ENCODE measurements around the gene KRTAP10-2. TPM values are rescaled to one million over a fixed set of nuclear protein-coding genes. Genes with fewer than 3 reads are reported as not detected.
A peak's percentile ranks its signal among the peaks of the same experiment; 100 is the strongest.
"Not testable (repeated sequence)": the region's sequence is repeated elsewhere in the genome, so short reads cannot be mapped to it uniquely, and the experiment has no call there.

KRTAP10-2 gene
- total and polyA plus RNA-seq, 8 donors: 0.24 TPM; not detected in 7

- no peak for TF ChIP-seq CTCF (IDR thresholded peaks at IDR 0.05)
- ATAC-seq (no peak), DNase-seq (peak in 1 of 4 donors; percentile 73)
- Histone ChIP-seq H3K36me3 (no peaks in the 10 kb centered on the region), H3K9me3 (no peaks in the 10 kb centered on the region), H3K4me1 (peaks cover 0 to 8% of the 10 kb centered on the region in 2 donors), H3K4me3 (no peak overlapping the region), H3K27me3 (peaks cover 0 to 60% of the 10 kb centered on the region in 2 donors), H3K27ac (no peak overlapping the region)
- intact Hi-C loops (cut with DNase I): no loop called here
These were observed 44.7 kb downstream of the KRTAP10-2 start for GRCh38 chr21:44506279-44507255.

- H3K27me3 ChIP-seq: peaks cover 0 to 54% of the 10 kb centered on the region in 2 donors
- intact Hi-C loops (cut with DNase I): no loop called here
- TF ChIP-seq CTCF (IDR thresholded peaks at IDR 0.05): no peak
- DNase-seq: no peak
- H3K4me3 ChIP-seq: no peak overlapping the region
- H3K4me1 ChIP-seq: peaks cover 0 to 5% of the 10 kb centered on the region in 2 donors
- no peak overlapping the region for H3K27ac ChIP-seq
- ATAC-seq: no peak
- no peaks in the 10 kb centered on the region for H3K9me3 ChIP-seq
- H3K36me3 ChIP-seq: no peaks in the 10 kb centered on the region
These were observed 45.5 kb downstream of the KRTAP10-2 start for GRCh38 chr21:44505673-44506278.

GRCh38 chr21:44503901-44504399 lies 47.4 kb downstream of the KRTAP10-2 start:
- intact Hi-C loops (cut with DNase I): no loop called here
- DNase-seq (peak in 2 of 4 donors; percentile 36 to 77), ATAC-seq (no peak)
- Histone ChIP-seq H3K9me3 (no peaks in the 10 kb centered on the region), H3K36me3 (no peaks in the 10 kb centered on the region), H3K4me1 (no peaks in the 10 kb centered on the region), H3K27ac (no peak overlapping the region), H3K4me3 (no peak overlapping the region), H3K27me3 (peaks cover 0 to 52% of the 10 kb centered on the region in 2 donors)
- TF ChIP-seq CTCF (IDR thresholded peaks at IDR 0.05): no peak

GRCh38 chr21:44503006-44503889 lies 48.1 kb downstream of the KRTAP10-2 start:
- H3K27me3 ChIP-seq: peaks cover 0 to 52% of the 10 kb centered on the region in 2 donors
- ATAC-seq; intact Hi-C loops (cut with DNase I): not testable (repeated sequence)

More at GRCh38 chr21:44503006-44503889, 48.1 kb downstream of the KRTAP10-2 start:
- H3K4me1 ChIP-seq, H3K9me3 ChIP-seq, H3K4me3 ChIP-seq, H3K27ac ChIP-seq, H3K36me3 ChIP-seq: not testable (repeated sequence)
- peak in 1 of 4 donors; percentile 39 for DNase-seq

Data from left lung (tissue), 10 donors.